ENCODE data around the gene CDH26.

The CDH26 gene

DNA sequence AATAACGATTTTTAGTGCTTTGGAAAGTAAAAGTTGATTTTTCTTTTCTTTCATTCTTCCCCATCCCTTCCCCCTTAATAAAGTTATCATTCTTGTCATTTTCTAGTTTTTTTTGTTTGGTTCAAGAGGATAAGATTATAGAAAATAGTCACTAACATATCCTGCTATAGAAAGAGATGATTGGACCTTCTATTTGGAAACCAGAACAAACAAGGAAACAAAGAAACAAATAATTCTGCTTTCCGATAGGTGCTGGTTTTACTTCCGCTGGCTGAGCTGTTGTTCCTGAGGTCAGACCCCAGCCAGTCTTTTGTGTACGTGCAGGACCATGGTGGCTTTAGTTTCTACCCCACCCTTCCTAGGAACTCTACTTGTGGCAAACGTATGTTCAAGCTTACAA is at the start of gene CDH26:
Gene CDH26 (plus strand): TSS at position 301 of the 400 bp plus-strand sequence. CDS start 304 bp downstream, outside the sequence.
- DNase-seq (ENCODE audit: low spot score), result no peak

DNA sequence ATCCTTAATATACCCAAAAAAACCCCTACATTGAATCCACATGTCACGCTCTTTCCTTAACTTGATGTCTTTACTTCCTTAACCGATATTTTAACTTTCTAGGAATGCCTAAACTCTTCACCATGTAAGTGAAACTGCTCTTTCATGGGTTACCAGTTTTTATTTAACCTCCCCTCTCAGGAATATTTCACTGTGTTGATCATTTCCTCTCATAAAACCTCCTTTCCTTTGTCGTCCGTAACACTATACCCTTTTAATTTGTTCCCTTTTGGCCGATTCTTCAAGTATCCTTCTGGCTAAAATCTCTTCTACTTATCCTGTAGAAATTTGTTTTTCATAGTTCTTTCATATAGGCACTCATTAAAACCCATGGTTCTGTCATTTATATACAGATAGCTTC is 49.4 kb upstream of the CDH26 start:
- DNase-seq (ENCODE audit: low spot score), result no peak

DNA sequence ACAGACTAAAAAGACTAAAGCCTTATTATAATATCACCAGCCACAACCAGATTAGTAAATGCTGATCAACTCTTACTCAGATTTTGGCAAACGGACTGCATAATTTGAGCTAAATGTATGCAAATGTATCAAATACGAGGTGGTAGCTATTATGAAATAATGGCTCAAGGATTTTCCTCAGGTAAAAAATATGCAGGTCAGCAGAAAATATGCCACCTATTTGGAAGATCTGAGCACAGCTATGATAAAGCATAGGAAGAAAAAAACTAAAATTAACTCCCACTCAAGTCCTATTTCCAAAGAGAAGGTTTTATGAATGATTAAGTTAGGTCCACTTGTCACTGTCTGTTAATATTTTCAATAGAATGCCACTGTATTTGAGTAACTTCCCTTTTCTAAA is 47.2 kb upstream of the CDH26 start:
- no peak for DNase-seq (ENCODE audit: low spot score)

DNA sequence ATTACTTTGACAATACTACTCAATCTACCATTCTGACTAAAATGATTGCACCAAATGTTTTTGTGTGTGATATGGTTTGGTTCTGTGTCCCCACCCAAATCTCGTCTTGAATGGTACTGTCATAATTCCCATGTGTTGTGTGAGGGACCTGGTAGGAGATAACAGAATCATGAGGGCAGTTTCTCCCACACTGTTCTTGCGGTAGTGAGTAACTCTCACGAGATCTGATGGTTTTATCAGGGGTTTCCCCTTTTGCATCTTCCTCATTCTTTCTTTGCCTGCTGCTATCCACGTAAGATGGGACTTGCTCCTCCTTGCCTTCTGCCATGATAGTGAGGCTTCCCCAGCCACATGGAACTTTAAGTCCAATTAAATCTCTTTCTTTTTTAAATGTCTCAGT is 45.6 kb upstream of the CDH26 start:
- peak; percentile 21 for DNase-seq (ENCODE audit: low spot score)

DNA sequence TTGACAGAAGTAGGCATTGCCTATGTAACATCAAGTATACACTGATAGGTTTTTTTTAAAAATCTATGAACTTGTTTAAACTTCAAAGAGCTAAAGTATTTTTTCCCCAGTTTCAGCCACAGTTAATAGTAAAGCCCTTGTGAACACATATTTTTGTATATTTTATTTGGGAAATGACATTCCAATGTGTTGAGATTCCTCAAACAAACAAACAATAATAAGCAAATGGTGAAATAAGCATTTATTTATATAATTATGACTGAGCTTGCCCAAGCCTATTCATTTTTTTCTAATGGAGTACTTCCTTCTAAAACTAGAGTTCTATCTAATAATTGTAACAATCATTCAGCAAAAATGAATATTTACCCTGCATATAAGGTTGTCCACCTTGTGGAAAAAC is 37.3 kb upstream of the CDH26 start:
- DNase-seq (ENCODE audit: low spot score), result no peak

DNA sequence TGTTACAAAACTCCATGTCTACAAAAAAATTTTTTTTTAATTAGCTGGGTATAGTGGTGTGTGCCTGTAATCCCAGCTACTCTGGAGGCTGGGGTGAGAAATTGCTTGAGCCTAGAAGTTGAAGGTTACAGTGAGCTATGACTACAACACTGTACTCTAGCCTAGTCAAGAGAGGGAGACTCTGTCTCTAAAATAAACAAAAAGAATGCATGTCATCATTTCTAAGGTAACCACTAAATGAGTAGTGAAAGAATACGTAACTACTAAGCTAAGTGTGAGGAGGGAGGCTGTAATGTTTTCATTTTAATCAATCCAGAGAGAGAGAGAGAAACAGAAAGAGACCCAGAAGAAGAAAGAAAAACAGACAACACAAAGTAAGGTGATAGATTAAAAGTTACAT is 34.7 kb upstream of the CDH26 start:
- peak; percentile 13 for DNase-seq (ENCODE audit: low spot score)

DNA sequence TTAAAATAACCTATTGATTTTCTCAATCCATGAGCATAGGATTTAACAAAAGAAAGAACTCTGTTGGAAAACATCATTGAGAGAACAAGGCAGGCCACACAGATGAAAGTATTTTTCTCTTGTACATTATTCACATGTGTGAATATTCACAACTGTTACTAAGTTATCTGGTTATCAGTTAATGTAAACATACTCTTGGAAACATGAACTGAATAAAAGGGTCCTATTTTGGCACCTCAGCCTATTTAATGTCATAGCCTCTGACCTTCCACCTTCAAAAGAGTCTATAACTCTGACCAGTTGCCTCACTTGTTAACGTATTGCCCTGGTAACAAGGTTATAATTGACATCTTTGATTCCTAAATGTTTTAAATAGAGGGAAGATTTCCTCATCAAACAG is 32.9 kb upstream of the CDH26 start:
- DNase-seq (ENCODE audit: low spot score), result no peak

DNA sequence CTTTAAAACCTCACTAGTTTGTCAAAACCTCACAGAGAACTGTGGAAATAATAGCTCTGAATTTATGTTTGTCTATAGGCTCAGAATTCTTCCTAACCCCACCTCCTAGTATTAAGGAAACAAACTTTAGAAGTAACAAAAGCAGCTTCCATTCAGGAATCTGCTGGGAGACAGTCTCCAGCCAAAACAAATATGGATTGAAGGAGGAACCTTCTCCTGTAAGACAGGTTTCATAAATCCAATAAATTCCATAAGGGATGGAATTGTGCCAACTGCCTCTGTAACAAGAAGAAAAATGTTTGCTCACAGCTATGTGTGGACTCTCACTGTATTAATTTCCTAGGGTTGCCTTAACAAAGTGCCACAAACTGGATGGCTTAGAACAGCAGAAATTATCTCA is 32.3 kb upstream of the CDH26 start:
- DNase-seq (ENCODE audit: low spot score), result no peak

DNA sequence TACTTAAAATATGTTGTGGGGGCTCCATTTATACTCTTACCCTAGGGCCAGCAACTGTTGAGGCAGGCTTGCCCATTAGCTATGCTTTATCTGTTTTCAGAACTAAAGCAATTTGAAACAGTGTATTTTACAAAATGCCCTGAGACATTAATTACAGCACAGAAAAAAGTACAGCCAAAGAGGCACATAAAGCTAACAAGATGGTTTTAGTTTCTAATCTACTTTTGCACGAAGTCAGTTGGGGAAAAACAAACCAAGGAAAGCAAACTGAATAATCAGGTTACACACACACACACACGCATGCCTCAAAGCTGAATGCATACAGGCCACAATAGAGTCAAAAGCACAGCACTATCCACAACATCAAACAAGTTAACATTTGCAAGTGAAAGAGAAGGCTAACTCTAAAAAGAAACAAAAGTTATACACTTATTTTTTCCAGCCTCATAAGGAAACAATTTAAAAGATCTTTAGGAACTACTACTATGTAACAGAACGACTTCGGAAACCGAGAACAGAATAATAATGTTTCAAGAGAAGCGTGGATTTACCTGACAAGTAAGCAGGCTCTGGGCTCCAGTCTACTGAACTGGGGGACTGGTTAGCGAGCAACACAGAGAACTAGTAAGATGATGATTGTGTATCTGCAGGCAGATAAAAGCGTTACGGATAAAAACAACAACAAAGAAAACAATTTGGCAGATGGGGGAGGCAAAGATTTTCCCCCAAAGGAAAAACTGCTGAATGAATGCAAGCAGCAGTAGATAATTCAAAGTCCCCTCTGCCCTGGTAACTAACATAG is 26.5 kb upstream of the CDH26 start:
- no peak for DNase-seq (ENCODE audit: low spot score)

DNA sequence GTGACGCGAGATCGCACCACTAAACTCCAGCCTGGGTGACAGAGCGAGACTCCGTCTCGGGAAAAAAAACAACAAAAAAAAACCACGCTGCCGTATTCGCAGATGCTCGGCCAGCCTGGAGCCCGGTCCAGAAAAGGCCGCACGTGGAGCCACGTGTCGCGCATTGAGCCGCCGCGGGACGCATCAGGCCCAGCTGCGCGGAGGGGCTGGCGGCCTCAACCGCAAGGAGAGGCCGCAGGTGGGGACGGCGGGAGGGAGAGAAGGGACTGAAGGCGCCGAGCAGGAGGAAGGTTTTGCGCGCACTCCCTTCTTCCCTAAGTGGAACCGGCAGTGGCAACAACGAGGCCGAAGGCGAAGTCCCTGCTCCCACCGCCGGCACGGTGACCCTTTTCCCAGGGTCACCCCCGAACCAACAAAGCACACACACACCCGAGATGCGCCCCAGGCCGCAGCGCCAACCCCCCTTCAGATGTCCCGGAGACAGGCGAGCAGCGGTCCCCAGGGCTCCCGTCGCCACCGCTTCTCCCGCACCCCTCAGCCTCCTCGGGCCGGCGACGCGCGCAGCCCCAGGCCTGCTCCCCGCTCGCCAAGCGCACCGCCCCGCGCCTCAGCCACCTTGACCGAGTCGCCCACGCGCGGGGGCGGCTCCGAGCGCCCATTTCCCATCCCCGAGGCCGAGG is 25.5 kb upstream of the CDH26 start:
- DNase-seq (ENCODE audit: low spot score), result no peak

DNA sequence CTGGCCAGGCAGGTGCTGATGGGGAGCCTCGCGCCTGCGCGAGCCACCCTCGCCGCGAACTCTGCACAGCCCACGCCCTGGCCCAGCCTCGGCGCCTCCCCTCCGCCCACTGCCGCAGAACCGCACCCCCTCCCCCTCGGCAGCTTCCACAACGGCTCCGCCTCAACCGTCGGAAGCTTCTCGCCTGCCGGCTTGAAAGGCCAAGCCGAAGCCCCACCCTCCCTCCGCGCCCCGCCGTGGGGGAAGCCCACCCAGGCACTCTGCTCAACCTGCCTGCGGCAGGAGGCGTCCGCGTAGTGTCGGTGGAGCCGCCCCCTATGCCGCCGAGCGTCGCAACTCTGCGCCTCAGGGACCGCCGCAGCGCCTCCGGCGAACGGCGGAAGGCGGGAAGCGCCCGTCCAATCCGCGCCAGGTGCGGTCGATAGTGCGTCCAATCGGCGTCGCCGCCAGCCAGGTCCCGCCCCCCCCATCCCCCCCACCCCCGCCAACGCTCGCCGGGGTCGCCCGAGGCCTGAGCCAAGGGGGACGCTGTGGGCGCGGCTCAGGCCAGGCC is 24.9 kb upstream of the CDH26 start, which contains the start of gene SYCP2:
Gene SYCP2 (minus strand): TSS at position 342 of the 553 bp plus-strand sequence. CDS start 11,224 bp downstream, outside the sequence.
- DNase-seq (ENCODE audit: low spot score), result peak; percentile 35

DNA sequence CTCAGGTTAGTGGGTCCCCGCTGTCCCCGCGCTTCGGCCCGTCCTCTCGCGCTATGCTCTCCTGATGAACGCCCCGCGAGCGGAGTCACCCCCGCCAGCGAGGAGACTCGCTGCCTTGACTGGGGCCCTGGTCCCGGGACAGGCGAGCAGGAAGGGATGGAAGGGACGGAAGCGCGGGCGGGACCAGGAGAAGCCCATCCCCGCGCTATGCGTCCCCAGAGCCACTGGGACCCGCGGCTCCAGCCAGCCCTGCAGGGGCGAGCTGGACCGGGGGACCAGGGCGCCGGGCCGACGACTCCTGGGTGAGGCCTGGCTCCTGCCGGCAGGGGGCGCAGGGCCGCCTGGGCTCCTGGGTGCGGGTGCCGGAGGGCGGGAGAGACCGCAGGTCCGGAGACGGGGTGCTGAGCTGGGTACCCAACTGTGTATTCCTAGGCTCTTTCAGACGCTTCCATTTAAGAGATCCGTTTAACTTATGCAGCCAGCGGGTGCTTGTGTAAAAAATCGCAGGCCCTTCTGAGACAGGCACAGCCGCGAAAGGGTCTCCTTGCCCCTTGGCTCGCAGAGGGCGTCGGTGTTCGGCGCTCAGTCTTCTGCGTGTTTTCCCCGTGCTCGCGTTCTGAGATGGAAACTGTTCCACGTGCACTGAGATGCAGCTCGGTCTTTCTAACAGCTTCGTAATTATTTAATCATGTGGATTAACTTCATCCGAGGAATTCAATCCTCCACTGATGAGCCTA is 24.2 kb upstream of the CDH26 start:
- peak; percentile 76 for DNase-seq (ENCODE audit: low spot score)

DNA sequence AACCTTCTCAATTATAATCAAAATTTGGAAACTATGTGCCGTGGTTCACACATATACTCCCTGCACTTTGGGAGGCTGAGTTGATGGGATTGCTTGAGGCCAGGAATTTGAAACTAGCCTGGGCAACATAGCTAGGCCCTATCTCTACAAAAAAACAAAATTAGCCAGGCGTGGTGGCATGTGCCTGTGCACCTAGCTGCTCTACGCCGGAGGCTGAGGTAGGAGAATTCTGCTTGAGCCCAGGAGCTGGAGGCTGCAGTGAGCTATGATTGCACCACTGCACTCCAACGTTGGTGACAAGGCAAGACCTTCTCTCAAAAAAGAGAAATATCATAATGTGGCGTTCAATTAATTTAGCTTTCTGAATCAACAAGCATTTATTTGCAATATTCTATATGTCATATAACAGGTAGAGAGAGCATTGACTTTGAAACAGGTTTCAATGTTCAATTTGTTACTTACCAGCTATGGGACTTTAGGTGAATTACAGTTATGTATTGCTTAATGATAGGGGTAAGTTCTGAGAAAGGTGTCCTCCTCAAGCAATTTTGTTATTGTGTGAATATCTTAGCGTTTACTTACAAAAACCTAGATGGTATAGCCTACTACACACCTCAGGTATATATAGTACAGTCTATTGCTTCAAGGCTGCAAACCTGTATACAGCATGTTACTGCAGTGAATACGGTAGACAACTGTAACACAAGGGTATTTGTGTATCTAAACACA is 22.6 kb upstream of the CDH26 start:
- DNase-seq (ENCODE audit: low spot score), result no peak

DNA sequence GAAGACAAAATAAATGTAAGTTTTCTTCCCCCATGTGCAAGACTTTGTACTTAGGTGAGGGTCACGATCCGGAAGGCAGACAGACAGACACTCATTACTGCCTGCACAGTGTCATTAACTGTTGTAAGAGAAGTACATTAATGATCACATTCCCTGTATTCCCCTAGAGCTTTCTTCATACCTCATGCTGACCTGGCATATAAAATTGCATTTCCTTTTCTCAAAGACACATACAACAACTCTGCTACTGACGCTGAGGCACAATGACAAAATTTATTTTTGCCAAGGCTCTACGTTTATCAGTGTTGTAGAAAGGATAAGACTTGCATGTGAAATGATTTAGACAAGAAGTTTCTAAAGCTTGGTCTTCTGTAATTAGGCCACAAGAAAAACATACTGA is 21.8 kb upstream of the CDH26 start:
- DNase-seq (ENCODE audit: low spot score), result no peak

DNA sequence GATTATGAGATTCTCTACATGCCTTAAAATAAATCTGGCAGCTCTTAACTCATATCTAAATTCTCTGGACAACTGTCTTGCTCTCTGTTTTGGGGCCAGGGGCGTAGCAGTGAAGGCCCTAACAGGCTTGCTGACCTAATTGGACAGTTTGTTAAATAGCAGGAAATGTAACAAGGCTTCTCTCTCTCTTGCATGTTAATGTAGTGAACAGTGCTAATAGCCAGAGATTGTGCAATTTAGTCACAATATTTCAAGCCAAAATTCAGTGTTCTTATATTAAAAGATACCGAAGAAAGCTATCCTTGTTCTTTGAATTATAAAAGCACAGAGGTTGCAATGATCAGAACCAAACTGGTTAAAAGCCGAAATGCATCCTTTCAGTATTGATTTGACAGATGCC is 21.1 kb upstream of the CDH26 start:
- no peak for DNase-seq (ENCODE audit: low spot score)

DNA sequence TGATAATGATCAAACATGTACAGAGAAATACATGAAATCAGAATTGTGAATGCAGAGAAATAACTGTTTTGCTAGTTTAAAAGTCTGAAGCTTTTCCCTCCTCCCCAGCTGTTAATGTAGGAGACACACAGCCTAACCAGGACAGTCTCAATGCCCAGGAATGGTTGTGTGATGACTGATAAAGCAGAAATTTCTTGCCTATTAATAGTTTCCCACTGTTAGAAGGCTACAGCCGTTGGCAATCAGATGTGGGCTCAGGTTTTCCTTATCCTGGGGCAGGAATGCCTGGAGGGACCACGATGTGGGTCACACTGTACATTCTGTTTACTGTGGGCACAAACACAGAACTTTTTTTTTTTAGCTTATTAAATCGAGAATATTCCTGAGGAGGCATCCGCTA is 20.0 kb upstream of the CDH26 start:
- DNase-seq (ENCODE audit: low spot score), result peak; percentile 67

DNA sequence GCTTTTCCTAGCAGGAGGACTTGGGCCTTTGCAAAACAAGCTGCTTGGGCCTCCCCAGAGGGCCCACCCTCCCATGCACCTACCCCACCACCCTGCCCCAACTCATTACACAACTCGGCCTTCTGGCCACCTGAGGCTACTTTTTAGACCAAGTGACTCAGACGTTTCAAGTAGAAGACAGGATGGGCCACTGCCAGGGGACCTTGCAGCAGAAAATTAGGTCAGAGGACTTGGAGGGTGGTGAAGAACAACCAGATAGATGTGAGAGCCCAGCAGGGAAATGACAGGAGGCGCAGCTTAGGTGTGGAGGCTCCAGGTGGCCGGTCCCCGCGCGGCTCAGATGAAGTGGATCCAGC is 19.5 kb upstream of the CDH26 start:
- peak; percentile 33 for DNase-seq (ENCODE audit: low spot score)

DNA sequence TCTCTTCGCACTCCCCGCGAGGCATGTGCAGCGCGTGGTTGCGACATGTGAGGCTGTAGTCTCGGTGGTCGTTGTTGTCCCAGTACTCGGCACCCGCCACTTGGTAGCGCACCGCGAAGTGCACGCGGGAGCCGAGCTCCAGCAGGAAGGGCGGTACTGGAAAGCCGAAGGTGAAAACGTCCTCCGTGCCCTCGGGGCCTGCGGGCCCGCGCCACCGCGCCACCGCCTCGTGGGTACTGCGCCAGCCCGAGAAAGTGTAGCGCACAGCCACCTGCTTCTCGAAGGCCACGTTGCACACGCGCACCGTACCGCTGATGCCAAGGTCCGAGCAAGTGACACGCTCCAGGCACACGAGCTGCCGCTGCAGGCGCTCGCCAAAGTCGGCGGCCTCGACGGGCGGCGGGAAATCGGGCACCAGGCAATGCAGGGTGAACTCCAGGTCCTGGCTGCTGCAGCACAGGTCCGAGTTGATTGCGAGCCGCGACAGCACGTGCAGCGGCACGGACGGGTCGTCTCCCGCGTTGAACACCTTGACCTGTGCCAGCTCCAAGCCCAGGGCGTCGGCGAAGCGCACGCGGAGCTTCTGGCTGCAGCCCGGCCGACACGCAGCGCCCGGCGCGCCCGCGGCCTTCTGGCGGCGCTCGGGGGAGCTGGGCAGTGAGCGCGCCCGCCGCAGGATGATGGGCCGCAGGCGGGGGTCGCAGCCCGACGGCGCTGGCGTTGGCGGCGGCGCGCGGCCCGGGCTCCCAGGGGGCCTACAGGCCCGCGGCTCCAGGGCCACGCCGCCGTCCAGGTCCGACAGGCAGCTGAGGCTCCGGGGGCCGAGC is 19.0 kb upstream of the CDH26 start:
- DNase-seq (ENCODE audit: low spot score), result peak; percentile 10

DNA sequence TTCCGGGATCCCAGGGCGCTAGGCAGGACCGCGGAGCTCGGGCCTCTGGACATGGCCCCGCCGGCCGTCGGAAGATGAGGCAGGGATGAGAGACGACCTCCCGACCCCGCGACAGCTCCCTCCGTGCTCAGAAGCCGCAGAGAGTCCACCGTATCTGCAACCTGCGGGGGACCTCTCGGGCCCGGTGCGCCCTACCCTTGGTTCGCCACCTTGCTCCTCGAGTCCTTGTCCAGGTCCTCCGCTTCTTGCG is 18.4 kb upstream of the CDH26 start:
- no peak for DNase-seq (ENCODE audit: low spot score)

DNA sequence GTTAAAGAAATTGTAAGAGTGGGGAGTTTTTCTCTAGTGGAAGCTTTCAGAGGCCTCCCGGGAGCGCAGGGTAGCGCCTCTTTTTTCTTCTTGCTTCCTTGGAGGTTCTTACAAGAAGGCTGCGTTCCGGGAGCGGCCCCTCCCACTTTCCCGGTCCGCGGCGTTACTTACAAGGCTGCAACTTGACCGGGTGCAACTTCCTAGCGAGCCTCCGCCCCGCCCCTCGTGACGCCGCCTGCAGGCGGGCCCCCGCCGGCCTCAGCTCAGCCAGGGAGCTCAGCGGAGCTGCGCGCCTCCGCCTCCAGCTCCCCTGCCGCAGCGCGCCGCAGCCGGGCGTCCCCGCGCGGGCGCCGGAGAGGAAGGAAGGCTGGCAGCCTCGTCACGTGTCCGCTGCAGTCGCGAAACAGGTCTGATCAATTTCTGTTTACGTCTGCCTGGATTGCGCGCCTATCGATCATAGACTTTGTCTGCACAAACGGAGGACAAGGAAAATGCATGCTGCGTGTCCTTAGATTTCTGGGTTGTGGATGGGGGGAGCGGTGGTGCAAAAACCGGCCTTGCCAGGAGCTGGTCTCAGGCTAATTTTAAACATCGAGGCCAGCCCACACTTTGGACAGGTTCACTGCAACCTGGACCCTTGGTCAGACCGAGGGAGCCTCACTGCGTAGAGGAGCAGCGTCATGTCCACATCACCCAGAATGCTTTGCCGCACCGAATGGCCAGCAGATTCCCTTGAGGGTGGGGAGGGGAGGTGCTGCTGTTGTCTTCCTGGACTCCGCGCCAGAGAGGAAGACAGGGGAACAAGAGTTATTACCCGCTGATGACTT is 17.9 kb upstream of the CDH26 start, which contains the start of the genes FAM217B and PPP1R3D:
Gene FAM217B (plus strand): TSS at position 261 of the 827 bp plus-strand sequence. CDS start 3,555 bp downstream, outside the sequence.
Gene PPP1R3D (minus strand): TSS at position 177 of the 827 bp plus-strand sequence. CDS start 374 bp downstream, outside the sequence.
- peak; percentile 96 for DNase-seq (ENCODE audit: low spot score)

Data from kidney tubule cell (primary cell).